Measurements from ENCODE around the gene ADIPOQ.
"Not testable (repeated sequence)": the region's sequence is repeated elsewhere in the genome, so short reads cannot be mapped to it uniquely, and the experiment has no call there.

The ADIPOQ gene

DNA sequence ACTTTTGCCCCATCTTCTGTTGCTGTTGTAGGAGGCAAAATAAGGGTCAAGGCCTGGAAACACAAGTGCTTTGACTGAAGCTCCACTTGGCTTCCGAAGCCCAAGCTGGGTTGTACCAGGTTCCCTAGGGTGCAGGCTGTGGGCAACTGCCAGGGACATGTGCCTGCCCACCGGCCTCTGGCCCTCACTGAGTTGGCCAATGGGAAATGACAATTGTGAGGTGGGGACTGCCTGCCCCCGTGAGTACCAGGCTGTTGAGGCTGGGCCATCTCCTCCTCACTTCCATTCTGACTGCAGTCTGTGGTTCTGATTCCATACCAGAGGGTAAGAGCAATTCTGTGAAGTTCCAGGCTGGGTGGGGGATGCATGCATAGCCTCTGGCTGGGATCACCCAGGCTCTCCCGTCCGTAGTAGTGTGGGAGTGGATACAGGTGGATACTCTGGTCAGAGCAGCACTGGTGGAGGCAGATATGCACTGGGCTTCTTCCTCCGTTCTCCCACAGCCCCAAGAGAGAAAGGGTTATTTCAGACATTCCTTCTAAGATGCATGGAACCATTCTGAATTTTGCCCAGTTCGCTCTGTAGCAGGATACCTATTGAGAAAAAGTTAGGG lies at the start of gene ADIPOQ:
ADIPOQ (plus strand) TSS at position 285 of the 613 bp plus-strand sequence. CDS start 10,349 bp downstream, outside the sequence.
- no peak for DNase-seq (ENCODE audit: low spot score)

GRCh38 chr3:186798239-186798874 lies 44.2 kb upstream of the ADIPOQ start:
- DNase-seq (ENCODE audit: low spot score): no peak

DNA sequence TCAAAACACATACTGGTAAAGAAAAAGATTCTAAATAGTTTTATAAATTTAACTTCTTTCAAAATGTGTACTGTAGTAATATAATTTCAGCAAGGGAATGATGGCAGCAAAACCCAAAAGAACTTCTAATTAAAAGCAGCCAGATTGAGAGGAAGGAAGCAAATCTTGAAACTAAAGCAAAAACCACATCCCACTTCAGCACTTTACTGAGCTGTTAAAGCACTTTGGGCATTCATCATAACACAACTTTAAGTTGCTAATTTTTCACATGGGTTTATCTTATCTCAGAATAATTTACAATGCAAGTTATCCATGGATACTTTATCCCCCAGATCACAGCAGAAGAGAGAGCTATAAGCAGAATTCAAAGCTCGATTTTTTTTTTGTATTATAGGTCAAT lies 42.2 kb upstream of the ADIPOQ start:
- DNase-seq (ENCODE audit: low spot score): no peak

- DNase-seq (ENCODE audit: low spot score): no peak
Measured at GRCh38 chr3:186802701-186803100, 39.8 kb upstream of the ADIPOQ start.

GRCh38 chr3:186803447-186803846 lies 39.1 kb upstream of the ADIPOQ start:
- DNase-seq (ENCODE audit: low spot score): not testable (repeated sequence)

DNA sequence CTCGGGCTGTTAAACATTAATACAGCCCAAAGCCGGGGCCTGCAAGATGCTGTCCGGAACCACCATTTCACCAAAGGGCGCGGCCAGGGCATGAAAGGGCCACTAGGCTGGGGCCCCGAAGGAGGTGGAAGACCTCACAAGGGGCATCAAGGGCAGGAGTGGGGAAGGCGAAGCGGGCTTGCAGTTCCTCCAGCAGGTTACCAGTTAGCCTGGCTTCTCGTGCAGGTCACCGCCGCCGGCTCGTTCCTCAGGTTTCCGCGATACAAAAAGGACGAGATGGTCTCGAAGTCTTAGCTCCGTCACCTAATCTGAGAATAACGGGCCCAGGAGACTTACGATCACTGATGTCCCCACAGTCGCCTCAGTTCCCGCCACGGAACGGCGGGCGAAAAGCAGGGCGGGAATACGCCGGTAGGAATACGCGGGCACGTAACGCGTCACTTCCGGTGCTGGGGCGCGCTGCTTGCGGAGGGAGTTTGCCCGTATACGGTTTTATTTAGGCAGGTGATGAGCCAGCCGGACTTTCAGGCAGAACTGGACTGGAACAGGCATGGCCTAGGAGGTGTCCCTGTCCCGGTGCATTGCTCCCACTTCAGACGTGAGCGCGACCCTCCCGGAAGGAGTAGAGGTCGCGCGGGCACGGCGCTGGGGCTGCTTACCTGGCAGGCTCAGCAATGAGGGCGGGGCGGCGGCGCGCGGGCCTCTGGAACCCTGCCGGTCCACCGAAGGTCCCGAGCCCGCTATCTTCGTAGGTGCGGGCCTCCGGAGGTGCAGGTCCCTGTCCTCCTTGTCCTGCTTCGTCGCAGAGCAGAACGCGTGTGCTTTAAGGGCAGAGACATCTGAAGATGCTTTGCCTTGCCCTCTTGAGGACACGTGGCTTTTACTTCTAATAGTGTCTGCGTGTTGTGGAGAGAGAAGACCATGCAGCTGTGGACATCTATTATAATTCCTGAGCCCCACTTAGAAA lies 36.1 kb upstream of the ADIPOQ start, which contains the start of gene RFC4:
RFC4 (minus strand) TSS at position 394 of the 967 bp plus-strand sequence. CDS start 1,769 bp downstream, outside the sequence.
- peak; percentile 78 for DNase-seq (ENCODE audit: low spot score)

GRCh38 chr3:186807231-186807630 lies 35.3 kb upstream of the ADIPOQ start:
- no peak for DNase-seq (ENCODE audit: low spot score)

DNA sequence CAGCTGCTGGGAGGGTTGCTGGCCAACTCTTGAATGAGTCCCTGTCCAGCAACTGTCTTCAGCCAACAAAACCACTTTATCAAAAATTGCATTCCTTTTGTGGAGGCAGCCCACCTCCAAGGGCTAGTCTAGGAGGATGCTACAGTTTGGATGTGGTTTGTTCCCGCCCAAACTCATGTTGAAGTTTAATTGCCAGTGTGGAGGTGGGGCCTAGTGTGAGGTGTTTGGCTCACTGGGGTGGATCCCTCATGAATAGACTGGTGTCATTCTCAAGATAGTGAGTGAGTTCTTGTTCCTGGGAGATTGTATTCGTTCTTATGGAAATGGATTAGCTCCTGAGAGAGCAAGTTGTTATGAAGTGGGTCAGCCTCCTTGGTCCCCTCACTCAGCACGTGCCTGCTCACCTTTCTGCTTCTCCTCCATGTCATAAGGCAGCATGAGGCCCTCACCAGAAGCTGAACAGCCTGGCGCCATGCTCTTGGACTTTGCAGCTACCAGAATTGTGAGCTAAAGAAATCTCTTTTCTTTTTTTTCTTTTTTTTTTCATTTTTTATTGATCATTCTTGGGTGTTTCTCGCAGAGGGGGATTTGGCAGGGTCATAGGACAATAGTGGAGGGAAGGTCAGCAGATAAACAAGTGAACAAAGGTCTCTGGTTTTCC lies 32.0 kb upstream of the ADIPOQ start:
- no peak for DNase-seq (ENCODE audit: low spot score)

DNA sequence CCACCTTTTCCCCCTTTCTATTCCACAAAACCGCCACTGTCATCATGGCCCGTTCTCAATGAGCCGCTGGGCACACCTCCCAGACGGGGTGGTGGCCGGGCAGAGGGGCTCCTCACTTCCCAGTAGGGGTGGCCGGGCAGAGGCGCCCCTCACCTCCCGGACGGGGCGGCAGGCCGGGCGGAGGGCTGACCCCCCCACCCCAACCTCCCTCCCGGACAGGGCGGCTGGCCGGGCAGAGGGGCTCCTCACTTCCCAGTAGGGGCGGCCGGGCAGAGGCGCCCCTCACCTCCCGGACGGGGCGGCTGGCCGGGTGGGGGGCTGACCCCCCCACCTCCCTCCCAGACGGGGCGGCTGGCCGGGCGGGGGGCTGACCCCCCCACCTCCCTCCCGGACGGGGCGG lies 31.2 kb upstream of the ADIPOQ start:
- DNase-seq (ENCODE audit: low spot score): not testable (repeated sequence)

- DNase-seq (ENCODE audit: low spot score): no peak
Measured at GRCh38 chr3:186814100-186814499, 28.4 kb upstream of the ADIPOQ start.

- peak; percentile 63 for DNase-seq (ENCODE audit: low spot score)
Measured at GRCh38 chr3:186815435-186815834, 27.1 kb upstream of the ADIPOQ start.

DNA sequence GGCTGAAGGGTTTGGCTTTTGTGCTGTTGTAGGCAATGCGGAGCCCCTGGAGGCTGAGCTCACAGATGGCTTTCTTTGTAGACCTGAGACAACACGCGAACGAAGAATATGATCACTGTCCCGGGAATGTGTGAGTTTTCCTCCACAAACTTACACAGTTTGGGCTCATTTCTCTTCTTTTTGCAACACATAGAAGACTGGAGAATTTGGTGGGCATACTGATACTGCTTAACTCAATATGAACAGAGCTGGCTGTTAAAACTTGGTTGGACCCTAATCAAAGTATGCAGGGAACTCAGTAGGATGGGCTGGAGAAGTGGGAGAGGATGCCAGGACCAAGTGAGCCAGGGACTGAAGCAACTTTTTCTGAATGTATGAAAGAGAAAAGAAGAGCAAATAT lies 24.0 kb upstream of the ADIPOQ start:
- no peak for DNase-seq (ENCODE audit: low spot score)

- DNase-seq (ENCODE audit: low spot score): no peak
Measured at GRCh38 chr3:186818956-186819355, 23.6 kb upstream of the ADIPOQ start.

DNA sequence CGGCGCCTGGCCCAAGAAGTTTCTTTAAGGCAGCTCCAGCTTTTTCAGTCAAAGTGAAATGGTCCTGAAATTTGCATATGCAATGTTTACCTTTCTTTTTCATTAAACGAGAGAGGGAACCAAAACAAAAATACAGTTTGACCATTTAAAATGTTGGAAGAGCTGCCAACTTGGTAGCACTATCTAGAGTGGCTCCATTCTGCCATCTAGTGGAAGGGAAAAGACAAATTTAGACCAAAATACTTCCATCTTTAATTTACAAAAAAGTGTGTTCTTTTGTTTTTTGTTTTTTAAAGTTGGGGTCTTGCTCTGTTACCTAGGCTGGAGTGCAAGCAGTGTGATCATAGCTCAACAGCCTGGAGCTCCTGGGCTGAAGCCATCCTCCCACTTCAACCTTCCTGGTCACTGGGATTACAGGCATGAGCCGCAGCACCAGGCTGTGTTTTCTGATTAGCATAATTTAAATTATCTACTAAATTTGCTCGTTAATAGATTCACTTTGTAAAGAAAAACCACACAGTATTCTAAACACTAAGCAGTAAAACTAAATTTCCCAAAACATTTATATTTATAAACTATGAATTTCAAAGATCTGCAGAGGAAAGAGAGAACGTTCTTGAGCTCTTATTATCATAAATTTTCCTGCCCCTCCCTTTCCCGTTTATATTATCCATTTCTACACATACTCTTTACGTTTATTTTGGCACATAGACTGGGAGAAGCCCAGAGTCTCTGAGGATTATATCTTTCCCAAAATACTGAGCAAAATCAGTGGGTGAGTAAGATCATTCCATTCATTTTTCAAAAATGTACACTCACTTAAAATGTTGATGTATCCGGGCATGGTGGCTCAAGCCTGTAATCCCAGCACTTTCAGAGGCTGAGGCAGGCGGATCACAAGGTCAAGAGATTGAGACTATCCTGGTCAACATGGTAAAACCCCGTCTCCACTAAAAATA lies 20.8 kb upstream of the ADIPOQ start:
- peak; percentile 63 for DNase-seq (ENCODE audit: low spot score)

DNA sequence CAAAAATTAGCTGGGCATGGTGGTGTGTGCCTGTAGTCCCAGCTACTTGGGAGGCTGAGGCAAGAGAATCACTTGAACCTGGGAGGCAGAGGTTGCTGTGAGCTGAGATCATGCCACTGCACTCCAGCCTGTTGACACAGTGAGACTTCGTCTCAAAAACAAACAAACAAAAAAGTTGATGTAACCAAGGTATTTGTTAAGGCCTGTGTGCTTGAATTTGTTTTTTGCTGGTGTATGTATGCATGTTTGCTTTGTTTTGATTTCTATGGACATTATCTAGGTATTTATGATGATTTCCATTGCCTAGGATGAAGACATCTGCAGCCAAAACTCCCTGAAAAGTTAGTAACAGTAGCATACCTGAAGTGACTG lies 20.1 kb upstream of the ADIPOQ start:
- DNase-seq (ENCODE audit: low spot score): not testable (repeated sequence)

- no peak for DNase-seq (ENCODE audit: low spot score)
Measured at GRCh38 chr3:186823386-186823785, 19.1 kb upstream of the ADIPOQ start.

- DNase-seq (ENCODE audit: low spot score): no peak
Measured at GRCh38 chr3:186824430-186825139, 17.9 kb upstream of the ADIPOQ start.

- DNase-seq (ENCODE audit: low spot score): no peak
Measured at GRCh38 chr3:186825294-186825821, 17.2 kb upstream of the ADIPOQ start.

GRCh38 chr3:186825872-186826409 lies 16.6 kb upstream of the ADIPOQ start:
- no peak for DNase-seq (ENCODE audit: low spot score)
